ENCODE results near the gene DCK.

Gene DCK

DNA sequence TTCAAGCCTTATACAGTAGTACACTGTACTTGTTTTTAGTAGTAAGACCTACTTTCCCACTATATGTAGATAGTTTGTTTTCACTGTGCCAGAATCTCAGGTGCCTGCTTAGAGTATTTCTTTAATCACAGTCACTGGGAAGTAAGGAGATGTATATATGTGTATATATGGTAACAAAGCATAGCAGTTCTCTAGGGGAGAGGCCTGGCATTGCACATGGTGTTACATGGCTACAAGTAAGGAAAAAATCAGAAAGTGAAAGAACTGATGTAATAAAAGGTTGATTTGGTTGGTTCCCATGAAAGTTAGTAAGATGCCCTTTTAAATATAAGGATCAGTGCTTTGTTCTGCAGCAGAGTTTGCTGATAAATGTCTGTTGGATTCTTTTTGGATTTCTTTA, 9.3 kb upstream of the DCK start:
- no peak overlapping the region for H3K4me3 ChIP-seq (ENCODE audit: low read depth, low read length)
- TF ChIP-seq, protein P1, sequence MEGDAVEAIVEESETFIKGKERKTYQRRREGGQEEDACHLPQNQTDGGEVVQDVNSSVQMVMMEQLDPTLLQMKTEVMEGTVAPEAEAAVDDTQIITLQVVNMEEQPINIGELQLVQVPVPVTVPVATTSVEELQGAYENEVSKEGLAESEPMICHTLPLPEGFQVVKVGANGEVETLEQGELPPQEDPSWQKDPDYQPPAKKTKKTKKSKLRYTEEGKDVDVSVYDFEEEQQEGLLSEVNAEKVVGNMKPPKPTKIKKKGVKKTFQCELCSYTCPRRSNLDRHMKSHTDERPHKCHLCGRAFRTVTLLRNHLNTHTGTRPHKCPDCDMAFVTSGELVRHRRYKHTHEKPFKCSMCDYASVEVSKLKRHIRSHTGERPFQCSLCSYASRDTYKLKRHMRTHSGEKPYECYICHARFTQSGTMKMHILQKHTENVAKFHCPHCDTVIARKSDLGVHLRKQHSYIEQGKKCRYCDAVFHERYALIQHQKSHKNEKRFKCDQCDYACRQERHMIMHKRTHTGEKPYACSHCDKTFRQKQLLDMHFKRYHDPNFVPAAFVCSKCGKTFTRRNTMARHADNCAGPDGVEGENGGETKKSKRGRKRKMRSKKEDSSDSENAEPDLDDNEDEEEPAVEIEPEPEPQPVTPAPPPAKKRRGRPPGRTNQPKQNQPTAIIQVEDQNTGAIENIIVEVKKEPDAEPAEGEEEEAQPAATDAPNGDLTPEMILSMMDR (IDR thresholded peaks at IDR 0.05; ENCODE audit: low read depth, low read length) = no peak
- TF ChIP-seq, protein P2, sequence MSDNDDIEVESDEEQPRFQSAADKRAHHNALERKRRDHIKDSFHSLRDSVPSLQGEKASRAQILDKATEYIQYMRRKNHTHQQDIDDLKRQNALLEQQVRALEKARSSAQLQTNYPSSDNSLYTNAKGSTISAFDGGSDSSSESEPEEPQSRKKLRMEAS (IDR thresholded peaks at IDR 0.05; ENCODE audit: low read depth, low read length) = no peak
- no peak for TF ChIP-seq POLR2A (IDR thresholded peaks at IDR 0.05; ENCODE audit: extremely low read depth, insufficient read length)
- TF ChIP-seq MYC (IDR thresholded peaks at IDR 0.05; ENCODE audit: low read depth, low read length) = no peak
- DNase-seq (ENCODE audit: low read depth) = no peak

DNA sequence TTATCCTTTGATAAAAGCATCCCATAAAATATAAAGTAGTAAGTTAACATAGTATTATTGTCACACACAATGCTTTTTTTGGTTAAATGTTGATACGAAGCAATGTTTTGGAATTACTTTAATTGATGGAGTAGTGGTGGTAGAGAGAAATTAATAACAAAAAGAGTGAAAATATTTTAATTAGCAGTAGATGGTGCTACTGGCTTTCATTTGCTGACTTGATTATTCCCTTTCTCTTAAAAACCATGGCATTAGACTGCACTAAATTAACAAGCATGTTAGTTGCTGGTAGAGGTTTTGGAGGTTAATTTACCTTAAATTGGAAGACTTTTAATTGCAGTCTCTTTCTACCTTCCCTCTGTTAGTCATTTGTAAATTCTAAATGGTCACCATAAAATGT, 8.9 kb upstream of the DCK start:
- TF ChIP-seq, protein P1 (IDR thresholded peaks at IDR 0.05; ENCODE audit: low read depth, low read length) = no peak
- TF ChIP-seq POLR2A (IDR thresholded peaks at IDR 0.05; ENCODE audit: extremely low read depth, insufficient read length) (no peak), MYC (IDR thresholded peaks at IDR 0.05; ENCODE audit: low read depth, low read length) (no peak)
- TF ChIP-seq, protein P2 (IDR thresholded peaks at IDR 0.05; ENCODE audit: low read depth, low read length) = no peak
- no peak overlapping the region for H3K4me3 ChIP-seq (ENCODE audit: low read depth, low read length)
- DNase-seq (ENCODE audit: low read depth) = no peak

DNA sequence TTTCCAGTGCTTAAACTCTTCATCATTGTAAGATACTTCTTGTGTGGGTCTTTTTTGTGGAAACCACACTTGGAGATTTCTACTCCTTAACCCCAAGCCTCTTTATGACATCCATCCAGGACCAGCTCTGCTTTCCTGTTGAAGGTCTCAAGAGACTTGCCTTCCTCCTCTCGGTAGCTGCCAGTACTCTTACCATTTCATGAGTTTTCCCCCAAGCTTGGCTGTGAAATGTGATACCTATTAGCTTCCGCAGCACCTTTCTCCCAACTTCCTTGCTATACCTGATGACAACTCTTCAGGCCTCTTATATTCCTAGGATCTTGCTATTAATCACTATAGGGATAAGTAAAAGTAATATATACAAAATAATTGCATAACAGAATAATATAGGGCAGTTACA, 1.9 kb upstream of the DCK start:
- no peak for TF ChIP-seq POLR2A (IDR thresholded peaks at IDR 0.05; ENCODE audit: extremely low read depth, insufficient read length)
- TF ChIP-seq, protein P2 (IDR thresholded peaks at IDR 0.05; ENCODE audit: low read depth, low read length) = no peak
- no peak for TF ChIP-seq MYC (IDR thresholded peaks at IDR 0.05; ENCODE audit: low read depth, low read length)
- TF ChIP-seq, protein P1 (IDR thresholded peaks at IDR 0.05; ENCODE audit: low read depth, low read length) = no peak
- peak; percentile 8 for DNase-seq (ENCODE audit: low read depth)
- no peak overlapping the region for H3K4me3 ChIP-seq (ENCODE audit: low read depth, low read length)

DNA sequence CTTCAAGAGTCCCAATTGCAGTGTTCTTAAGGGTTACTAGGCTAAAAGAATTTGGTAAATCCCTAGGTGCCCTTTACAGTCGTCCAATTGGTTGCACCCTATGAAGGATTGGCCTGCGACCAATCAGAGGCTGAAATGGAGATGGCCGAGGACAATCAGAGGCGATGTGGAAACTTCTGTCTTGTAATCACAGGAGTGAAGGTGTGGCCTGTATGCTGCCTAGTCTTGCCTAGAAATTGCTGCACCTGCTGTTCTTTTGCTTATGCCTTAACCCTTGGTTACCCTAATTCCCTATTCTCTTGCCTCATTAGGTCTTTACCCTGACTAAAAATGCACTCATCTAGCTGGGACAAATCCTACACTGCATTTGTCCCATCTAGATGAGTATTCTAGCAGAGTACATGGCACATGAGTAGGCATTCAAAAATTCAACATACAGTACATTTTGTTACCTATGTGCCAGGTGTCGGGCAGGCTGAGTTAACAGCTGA, 1.0 kb upstream of the DCK start:
- TF ChIP-seq, protein P1 (IDR thresholded peaks at IDR 0.05; ENCODE audit: low read depth, low read length) = no peak
- no peak for TF ChIP-seq POLR2A (IDR thresholded peaks at IDR 0.05; ENCODE audit: extremely low read depth, insufficient read length)
- H3K4me3 ChIP-seq (ENCODE audit: low read depth, low read length) = peak overlapping the region; percentile 79
- peak; percentile 33 for DNase-seq (ENCODE audit: low read depth)

DNA sequence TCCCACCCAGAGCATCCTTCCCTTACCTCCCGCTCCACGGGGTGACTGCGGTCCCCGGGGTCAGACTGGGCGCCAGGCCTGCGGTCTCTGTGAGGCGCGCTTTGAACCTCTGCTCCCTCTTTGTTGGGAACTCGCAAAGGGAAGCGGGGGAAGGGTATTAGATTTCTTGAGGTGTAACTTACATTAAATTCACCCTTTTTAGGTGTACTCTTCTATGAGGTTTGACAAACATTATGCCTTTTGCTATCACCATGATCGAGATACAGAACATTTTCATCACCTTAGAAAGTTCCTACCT, 569 bp downstream of the DCK start:
- peak; percentile 60 for DNase-seq (ENCODE audit: low read depth)
- TF ChIP-seq POLR2A (IDR thresholded peaks at IDR 0.05; ENCODE audit: extremely low read depth, insufficient read length) (no peak), MYC (IDR thresholded peaks at IDR 0.05; ENCODE audit: low read depth, low read length) (no peak)
- TF ChIP-seq, protein P1 (IDR thresholded peaks at IDR 0.05; ENCODE audit: low read depth, low read length) = no peak
- TF ChIP-seq, protein P2 (IDR thresholded peaks at IDR 0.05; ENCODE audit: low read depth, low read length) = no peak
- peak overlapping the region; percentile 84 for H3K4me3 ChIP-seq (ENCODE audit: low read depth, low read length)
